HG03159 (cell line): Measurements from ENCODE around the gene CA9.
"Not testable (repeated sequence)": the region's sequence is repeated elsewhere in the genome, so short reads cannot be mapped to it uniquely, and the experiment has no call there.

ENCODE experiments used
- ATAC-seq: cut with Tn5 transposase; IDR thresholded peaks from one replicate; pipeline ENCODE4 v1.9.1; 2021; ENCODE audit warnings: mild to moderate bottlenecking, moderate library complexity; ENCODE audit not compliant: unreplicated experiment

Gene CA9

DNA sequence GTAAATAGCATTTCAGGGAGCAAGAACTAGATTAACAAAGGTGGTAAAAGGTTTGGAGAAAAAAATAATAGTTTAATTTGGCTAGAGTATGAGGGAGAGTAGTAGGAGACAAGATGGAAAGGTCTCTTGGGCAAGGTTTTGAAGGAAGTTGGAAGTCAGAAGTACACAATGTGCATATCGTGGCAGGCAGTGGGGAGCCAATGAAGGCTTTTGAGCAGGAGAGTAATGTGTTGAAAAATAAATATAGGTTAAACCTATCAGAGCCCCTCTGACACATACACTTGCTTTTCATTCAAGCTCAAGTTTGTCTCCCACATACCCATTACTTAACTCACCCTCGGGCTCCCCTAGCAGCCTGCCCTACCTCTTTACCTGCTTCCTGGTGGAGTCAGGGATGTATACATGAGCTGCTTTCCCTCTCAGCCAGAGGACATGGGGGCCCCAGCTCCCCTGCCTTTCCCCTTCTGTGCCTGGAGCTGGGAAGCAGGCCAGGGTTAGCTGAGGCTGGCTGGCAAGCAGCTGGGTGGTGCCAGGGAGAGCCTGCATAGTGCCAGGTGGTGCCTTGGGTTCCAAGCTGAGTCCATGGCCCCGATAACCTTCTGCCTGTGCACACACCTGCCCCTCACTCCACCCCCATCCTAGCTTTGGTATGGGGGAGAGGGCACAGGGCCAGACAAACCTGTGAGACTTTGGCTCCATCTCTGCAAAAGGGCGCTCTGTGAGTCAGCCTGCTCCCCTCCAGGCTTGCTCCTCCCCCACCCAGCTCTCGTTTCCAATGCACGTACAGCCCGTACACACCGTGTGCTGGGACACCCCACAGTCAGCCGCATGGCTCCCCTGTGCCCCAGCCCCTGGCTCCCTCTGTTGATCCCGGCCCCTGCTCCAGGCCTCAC is at the start of gene CA9:
Gene CA9 (plus strand): TSS at position 797 of the 893 bp plus-strand sequence. CDS start 32 bp downstream, at position 829.
- no peak for ATAC-seq

DNA sequence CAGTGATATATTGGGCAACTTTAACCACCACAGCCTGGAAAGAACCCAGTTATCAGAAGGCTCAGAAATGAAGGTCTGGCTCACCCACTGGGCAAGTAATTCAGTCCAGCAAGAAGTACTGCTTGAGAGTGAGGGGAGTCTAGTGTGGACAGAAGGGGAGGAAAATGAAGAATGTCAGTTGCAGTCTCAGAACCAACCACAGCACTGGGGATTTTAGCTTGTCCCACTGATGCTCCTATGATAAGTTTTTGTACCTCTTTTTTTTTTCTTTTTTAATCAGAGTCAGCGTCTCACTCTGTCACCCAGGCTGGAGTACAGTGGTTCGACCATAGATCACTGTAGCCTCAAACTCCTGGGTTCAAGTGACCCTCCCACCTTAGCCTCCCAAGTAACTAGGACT is 46.2 kb upstream of the CA9 start:
- ATAC-seq: no peak

DNA sequence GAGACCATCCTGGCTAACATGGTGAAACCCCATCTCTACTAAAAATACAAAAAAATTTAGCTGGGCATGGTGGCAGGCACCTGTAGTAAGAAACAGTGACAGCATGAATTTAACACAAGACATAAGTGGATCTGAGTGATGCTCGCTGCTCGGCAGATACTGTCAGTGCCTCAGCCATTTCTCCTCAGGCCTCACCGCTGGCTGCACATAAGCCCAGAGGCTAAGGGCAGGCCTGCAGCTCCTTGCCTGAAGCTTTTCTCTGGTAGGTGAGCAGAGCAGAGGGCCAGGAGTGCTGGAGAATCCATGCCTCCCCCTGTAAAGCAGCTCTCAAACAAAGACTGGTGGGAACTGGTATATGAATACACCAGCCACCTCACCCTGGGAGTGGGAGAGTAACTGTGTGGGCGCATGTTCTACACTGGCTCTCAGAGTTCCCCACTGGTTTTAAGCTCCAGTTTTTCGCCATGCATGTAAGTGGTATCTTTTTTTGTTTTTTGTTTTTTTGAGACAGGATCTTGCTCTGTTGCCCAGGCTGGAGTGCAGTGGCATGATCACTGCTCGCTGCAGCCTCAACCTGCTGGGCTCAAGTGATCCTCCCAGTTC is 45.2 kb upstream of the CA9 start:
- ATAC-seq: no peak

DNA sequence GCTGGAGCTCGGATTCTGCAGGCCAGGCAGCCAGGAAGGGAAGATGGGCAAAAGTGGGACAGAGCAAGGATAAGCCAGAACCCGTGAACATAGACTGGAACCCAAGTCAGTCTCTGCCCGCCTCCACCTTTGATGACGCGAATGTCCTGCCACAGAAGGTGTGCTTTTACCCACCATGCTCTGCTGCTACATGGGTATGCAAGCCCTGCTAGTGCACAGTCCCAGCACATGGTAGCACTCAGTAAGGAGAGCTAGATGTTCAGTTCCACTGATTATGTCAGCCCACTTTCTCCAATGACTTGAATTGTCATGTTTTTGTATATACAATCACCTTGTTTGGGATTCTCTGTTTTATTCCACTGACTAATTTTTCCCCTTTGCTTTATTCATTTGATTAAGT is 44.1 kb upstream of the CA9 start:
- ATAC-seq: no peak

DNA sequence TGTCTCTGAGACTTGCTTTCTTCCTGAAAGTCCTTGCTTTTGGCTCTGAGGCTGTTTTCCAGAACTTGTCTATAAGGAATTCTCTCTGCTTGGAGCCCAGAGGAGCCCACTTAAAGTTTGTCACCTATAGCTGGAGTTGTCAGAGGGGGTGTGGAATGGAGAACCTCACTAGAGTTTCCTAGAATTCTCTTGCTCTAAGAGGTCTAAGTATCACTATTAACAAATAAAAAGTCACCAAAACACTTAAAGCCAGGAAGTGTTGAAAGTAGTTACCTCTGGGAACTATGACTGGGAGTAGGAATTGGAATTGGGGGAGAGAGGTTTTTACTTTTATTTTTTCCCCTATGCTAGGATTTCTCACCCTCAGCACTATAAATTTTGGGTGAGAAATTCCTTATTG is 38.0 kb upstream of the CA9 start:
- ATAC-seq: no peak

DNA sequence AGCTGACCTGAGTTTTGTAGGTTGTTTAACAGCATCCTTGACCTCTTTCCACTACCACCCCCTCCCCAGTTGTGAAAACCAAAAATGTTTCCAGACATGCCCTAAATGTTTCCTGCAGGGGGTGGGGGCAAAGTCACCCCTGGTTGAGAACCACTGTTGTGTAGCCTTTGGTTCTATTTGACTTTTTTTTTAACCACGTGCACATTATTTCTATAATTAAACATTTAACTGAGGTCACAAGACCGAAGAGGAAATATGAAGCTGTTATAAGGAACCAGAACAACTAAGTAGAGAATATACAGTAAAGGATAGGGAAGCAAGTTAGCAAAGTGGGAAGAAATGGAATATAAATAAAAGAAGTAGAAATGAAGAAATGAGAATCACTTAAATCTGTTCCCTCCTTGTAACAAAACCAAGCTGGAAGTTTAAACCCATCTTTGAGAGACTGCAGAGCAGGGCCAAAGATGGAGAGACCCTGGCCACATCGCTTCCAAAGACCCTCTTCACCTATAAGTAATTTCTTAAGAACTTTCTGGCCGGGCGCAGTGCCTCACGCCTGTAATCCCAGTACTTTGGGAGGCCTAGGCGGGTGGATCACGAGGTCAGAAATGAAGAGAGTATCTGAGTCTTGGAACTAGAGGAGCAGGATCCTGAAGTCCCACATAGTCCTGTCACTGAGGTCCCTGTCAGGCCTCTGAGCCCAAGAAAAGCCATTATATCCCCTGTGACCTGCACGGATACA is 37.4 kb upstream of the CA9 start:
- no peak for ATAC-seq

DNA sequence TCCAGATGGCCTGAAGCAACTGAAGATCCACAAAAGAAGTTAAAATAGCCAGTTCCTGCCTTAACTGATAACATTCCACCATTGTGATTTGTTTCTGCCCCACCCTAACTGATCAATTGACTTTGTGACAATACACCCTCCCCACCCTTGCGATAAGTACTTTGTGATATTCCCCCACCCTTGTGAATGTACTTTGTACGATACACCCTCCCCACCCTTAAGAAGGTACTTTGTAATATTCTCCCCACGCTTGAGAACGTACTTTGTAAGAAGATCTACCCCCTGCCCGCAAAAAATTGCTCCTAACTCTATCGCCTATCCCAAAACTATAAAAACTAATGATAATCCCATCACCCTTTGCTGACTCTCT is 36.9 kb upstream of the CA9 start:
- ATAC-seq: not testable (repeated sequence)

DNA sequence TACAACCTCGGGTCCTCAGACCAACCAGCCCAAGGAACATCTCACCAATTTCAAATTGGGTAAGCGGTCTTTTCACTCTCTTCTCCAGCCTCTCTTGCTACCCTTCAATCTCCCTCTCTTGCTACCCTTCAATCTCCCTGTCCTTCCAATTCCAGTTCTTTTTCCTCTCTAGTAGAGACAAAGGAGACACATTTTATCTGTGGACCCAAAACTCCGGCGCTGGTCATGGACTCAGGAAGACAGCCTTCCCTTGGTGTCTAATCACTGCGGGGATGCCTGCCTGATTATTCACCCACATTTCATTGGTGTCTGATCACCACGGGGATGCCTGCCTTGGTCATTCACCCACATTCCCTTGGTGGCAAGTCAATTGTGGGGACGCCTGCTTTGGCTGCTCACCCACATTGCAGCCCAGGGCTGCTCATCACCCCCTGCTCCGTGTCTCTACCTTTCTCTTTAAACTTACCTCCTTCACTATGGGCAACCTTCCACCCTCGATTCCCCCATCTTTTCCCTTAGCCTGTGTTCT is 36.2 kb upstream of the CA9 start:
- not testable (repeated sequence) for ATAC-seq

DNA sequence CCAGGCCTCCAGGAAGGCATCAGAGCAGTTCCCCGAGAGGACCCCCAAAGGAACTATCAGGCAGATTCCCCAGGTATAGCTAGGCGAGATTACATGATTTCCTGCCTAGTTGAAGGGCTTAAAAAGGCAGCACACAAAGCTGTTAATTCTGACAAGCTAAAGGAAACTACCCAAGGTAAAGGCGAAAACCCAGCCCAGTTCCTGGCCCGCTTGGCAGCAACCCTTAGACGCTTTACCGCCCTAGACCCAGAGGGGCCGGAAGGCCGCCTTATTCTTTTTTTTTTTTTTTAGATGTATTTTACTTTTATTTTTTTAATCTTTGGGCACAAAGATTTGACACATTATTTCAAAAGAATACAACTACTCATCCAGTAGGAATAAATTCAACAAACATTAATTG is 35.0 kb upstream of the CA9 start:
- not testable (repeated sequence) for ATAC-seq

DNA sequence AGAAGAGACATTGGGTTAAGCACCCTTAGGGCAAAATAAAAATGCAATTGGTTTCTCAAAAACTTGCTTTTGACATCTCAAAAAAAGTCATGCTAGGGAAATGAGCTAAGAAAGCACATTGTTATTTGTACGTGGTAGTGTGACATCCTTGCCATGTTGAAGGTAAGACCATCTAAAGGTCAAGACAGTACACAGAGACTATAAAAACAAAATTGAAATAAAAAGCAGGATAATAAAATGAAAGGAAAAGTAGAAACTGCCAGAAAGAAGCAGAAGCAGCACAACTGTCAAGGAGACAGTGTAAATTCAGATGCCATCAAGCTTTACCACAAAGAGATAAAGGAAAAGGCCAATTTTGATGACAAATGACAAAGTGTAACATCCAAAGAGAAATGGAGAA is 34.5 kb upstream of the CA9 start:
- not testable (repeated sequence) for ATAC-seq

DNA sequence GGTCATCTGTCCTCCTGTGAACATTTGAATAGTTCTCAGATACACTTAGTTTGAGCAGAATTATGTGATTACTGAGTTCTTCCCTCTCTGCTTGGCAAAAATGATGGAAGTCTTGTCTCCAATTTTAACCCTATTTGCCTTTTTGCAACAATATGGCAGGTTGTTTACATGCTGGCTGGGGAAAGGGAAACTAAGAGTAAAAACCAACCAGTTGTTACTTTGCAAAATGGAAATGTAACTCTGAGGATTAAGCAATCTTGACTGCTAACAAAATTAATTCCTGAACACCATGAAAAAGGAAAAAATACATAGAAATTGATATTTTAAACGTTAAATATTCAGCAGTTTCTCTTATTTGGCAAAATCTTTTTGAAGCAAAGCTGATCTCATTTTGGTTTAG is 34.1 kb upstream of the CA9 start:
- ATAC-seq: no peak

DNA sequence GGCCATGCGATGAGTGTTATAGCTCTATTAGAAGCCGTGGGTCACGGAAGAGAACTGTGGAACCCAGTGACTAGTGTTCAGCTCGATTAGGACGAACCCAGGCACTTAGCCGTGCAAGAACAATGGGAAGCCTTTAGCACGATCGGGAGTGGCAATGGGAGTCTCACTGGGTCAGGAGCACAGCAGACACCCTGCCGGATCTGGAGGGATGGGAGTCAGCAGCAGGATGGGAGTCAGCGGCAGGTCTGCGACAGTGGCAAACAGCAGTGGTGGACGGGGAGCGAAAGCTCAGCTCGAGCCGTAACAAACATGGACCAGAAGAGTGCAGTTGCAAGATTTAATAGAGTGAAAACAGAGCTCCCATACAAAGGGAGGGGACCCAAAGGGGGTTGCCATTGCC is 33.3 kb upstream of the CA9 start:
- not testable (repeated sequence) for ATAC-seq

DNA sequence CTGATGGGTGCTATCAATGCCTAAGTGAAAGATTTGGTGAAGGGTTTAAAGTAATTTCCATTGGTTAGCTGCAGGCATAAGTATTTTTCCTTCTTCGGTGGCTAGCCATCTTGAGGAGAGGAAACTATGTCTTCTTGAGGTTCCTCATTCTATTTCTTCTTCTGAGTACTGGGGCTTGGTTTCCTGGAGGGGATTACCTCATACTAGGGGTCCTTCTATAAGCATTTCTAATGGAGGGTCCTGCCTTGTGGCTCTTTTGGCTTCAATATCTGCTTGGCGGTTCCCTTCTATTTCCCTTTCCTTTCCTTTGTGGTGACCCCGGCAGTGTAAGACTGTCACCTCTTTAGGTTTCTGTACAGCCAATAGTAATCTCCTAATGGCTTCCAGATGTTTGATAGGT is 32.2 kb upstream of the CA9 start:
- ATAC-seq: not testable (repeated sequence)

DNA sequence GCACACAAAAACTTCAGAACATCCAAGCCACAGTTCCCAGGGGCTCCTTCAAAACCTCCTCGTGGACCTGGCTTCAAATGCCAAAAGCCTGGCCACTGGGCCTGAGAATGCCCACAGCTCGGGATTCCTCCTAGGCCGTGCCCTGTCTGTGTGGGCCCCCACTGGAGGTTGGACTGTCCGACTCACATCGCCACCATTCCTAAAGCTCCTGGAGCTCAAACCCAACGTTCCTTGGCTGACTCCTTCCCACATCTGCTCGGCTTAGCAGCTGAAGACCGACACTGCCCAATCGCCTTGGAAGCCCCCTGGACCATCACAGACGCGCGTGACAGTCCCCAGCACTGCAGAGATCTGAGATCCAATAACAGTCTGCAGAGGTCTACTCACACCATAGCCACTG is 30.7 kb upstream of the CA9 start:
- ATAC-seq: no peak

DNA sequence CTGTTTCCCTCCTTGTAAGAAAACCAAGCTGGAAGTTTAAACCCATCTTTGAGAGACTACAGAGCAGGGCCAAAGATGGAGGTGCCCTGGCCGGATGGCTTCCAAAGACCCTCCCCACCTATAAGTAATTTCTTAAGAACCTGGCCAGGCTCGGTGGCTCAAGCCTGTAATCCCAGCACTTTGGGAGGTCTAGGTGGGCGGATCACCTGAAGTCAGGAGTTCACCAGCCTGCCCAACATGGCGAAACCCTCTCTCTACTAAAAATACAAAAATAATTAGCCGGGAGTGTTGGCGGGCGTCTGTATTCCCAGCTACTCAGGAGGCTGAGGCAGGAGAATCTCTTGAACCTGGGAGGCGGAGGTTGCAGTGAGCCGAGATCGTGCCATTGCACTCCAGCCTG is 28.0 kb upstream of the CA9 start:
- not testable (repeated sequence) for ATAC-seq

DNA sequence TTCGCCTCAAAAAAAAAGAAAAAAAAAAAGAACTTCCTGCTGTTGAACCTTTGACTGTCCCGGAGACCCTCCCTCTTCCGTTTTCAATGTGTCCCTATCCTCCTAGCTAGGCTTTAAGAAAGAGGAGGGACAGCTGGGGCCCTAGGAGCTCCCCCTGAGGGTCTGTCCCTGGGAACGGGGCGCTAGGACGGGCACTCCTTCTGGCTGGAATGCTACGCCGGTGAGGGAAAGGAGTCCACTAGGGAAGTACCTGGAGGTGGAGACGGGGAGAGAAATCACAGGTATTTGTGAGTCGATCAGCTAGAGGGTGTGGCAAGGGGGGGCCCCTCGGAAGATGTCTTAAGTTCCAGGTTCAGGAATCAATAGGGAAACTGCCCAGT is 27.6 kb upstream of the CA9 start:
- no peak for ATAC-seq

DNA sequence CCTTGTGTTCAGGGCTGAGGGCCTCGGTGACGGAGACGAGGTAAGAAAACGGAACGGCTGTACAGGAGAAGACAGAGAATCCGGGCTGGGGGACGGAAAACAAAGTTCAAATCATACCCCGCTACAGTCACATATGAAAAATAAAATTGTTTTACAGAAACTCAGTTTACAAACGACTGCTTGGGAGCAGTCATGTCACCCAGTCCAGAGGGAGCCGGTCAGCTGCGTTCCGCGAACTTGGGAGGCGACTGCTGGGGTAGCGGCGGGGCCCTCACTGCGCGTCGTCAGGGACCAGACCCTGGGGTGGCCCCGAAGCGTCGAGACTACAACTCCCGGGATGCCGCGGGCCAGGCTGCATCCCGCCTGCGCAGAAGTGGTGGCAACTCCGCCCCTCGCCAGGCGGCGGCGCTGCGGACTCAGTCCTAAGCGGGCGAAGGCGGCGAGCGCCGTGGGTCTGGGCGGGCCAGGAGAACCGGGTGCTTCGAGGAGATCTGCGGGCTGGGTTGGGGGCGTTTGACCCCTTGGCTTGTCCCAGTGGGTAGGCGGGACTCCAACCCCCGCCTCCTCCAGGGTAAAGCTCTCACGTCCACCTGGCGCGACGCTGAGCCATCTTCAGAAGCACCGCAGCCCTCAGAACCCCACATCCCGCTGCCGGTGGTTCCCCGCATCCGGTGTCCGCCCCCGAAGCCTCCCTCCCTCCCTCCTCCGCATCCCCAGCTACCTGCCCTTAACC is 27.0 kb upstream of the CA9 start:
- ATAC-seq: peak; percentile 79

DNA sequence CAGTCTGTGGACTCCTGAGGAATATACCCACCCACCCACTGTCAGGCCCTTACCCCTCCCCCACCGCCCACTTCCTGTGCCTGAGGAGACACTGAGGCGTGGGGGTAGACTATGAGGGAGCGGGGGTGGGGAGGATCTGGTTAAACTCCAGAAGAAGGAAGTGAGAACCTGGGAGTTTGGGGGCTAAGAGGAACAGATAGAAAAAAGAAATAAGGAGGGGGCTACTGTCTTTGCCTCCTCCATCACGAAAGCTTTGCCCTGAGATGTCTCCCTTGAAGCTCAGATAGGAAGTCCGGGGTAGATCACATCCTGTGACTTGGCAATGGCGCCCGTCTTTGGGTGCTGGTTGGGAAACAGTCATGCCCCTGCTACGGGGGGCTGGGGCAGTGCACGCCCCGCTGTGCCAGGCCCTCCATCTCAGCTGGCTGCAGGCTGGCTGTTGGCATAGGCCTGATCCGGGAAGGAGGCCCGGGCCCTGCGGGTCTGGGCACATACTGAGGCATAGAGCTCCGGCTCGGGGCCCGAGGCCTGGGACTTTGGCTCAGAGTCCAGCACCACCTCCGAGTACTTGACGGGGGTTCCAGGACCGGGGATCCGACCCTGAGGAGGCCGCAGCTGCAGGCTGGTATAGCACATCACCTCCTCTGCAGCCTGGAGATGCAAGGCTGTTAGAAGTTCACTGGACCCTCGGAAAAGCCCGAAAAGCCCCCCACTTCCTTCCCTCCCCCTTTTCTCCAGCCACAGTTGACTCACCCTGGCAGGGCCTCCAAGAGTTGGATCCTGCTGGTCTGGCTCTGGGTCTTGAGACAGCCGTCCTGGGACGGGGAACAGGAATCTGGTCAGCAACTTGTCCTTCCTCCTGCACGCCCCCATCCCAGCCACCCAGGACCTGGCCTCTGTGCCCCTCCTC is 24.0 kb upstream of the CA9 start:
- ATAC-seq: no peak

DNA sequence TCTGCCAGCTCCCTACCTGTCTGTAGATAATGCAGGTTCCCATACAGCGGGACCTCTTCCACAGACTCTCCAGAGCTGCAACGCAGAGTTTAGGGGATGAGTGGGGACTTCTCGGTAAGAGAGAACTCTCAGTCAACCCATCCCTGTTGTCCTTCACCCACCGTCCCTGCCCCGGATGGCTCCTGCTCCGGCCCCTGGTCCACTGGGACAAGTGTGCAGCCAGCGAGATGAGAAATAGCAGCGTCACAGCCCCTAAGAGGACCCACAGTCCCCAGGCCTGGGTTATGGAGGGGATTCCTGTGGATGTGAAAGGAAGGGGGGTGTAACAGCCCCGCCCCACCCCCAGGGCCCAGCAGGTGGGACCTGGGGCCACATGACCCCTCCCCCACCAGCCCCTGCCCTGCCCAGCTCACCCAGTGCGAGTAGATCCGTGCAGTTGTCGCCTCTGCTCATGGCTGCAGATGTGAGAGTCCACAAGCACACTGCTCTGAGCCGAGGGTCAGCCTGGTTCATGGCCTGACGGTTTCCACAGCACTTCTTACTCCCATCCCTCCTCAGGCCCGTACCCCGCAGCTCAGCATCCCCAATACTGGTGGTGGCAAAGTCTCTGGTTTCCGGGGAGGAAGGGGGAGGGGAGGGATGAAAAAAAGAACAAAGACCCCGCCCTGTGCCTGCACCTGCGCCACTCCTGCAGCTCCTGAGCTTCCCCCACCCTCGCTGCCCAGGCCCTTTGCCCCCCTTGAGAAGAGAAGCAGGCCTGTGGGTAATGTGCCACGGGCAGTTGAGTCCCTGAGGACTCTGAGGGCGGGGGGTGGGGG is 23.2 kb upstream of the CA9 start, which contains the start of gene SIT1:
Gene SIT1 (minus strand): TSS at position 591 of the 818 bp plus-strand sequence. CDS start 78 bp downstream, at position 513.
- ATAC-seq: no peak
